B cell (primary cell): Measurements from ENCODE around the gene UTS2R. TPM values are rescaled to one million over a fixed set of nuclear protein-coding genes. Genes with fewer than 3 reads are reported as not detected.

Experiments
- ATAC-seq: fragments of 200-7000 bp; cut with Tn5 transposase; one replicate; pipeline ENCODE4 v1.10.0; 2021; ENCODE audit warnings: low read depth, mild to moderate bottlenecking, moderate number of reproducible peaks, moderate library complexity
- CTCF ChIA-PET: fragments of 350-600 bp; sonication (Branson Sonifier 250); formaldehyde crosslinking; loops from one replicate; lab custom pipeline; 2021; ENCODE audit warnings: antibody characterized with exemption, inconsistent platforms; lab: Charles Lee
- POLR2A ChIA-PET: fragments of 350-600 bp; sonication (Branson Sonifier 250); formaldehyde crosslinking; loops from one replicate; lab custom pipeline; 2021; ENCODE audit warnings: antibody characterized with exemption; lab: Charles Lee
- DNase-seq: peaks from one replicate; pipeline ENCODE4 v3.0.0; 2013
- H2AFZ ChIP-seq: 2 replicates; pipeline ENCODE4 v1.6.1; 2012; ENCODE audit warnings: mild to moderate bottlenecking, low read depth, low read length; ENCODE audit not compliant: insufficient read depth, poor library complexity, severe bottlenecking
- H3K27ac ChIP-seq, 2 donors: 1 replicate in 1 of 2; 2 replicates in 1 of 2; pipeline ENCODE4 v1.5.1; 2012 to 2013; ENCODE audit warnings: low read length in 2 of 2, mild to moderate bottlenecking in 2 of 2, moderate library complexity in 1 of 2
- H3K27me3 ChIP-seq, 4 experiments: fragments of 200-600 bp in 1 of 4; sonication (generic) in 1 of 4; replicated peaks in 1 of 4; 1 replicate in 2 of 4; 2 replicates in 2 of 4; pipeline versions ENCODE4 v1.6.1 to v1.7.0; 2013 to 2016; ENCODE audit warnings: low read length in 3 of 4, mild to moderate bottlenecking in 2 of 4, mixed read lengths in 1 of 4, moderate library complexity in 1 of 4; ENCODE audit not compliant: insufficient read depth in 4 of 4, control insufficient read depth in 3 of 4; ENCODE audit errors: control extremely low read depth in 1 of 4
- H3K36me3 ChIP-seq, 2 experiments: replicated peaks in 1 of 2; 1 replicate in 1 of 2; 2 replicates in 1 of 2; pipeline versions ENCODE4 v1.6.1 to v1.7.1; 2013; ENCODE audit warnings: low read length in 1 of 2; ENCODE audit not compliant: insufficient read depth in 2 of 2, control insufficient read depth in 1 of 2; ENCODE audit errors: control extremely low read depth in 1 of 2, extremely low read depth in 1 of 2
- H3K4me1 ChIP-seq, 2 donors: fragments of 200-600 bp in 1 of 2; sonication (generic) in 1 of 2; 1 replicate in 1 of 2; 2 replicates in 1 of 2; pipeline versions ENCODE4 v1.5.1 to v1.6.1; 2013 to 2017; ENCODE audit warnings: low read length in 2 of 2; ENCODE audit not compliant: control insufficient read depth in 2 of 2, insufficient read depth in 2 of 2
- H3K4me2 ChIP-seq: replicated peaks from 2 replicates; pipeline ENCODE3; 2012; ENCODE audit warnings: mild to moderate bottlenecking, low read depth, low read length; ENCODE audit not compliant: poor library complexity, severe bottlenecking
- H3K4me3 ChIP-seq, 5 experiments: fragments of 200-600 bp in 1 of 5; sonication (generic) in 1 of 5; 1 replicate in 3 of 5; 2 replicates in 2 of 5; pipeline versions ENCODE4 v1.5.1 to v1.7.0; 2011 to 2016; ENCODE audit warnings: low read length in 4 of 5, mild to moderate bottlenecking in 4 of 5, low read depth in 2 of 5, control low read depth in 1 of 5, moderate library complexity in 1 of 5; ENCODE audit not compliant: insufficient read depth in 1 of 5; ENCODE audit errors: control extremely low read depth in 1 of 5, extremely low read depth in 1 of 5
- H3K79me2 ChIP-seq: fragments of 200-600 bp; sonication (generic); one replicate; pipeline ENCODE4 v1.6.0; 2016; ENCODE audit warnings: low read length; ENCODE audit not compliant: control insufficient read depth, insufficient read depth
- H3K9ac ChIP-seq: fragments of 200-600 bp; sonication (generic); 2 replicates; pipeline ENCODE4 v1.6.1; 2017; ENCODE audit warnings: mild to moderate bottlenecking, low read length, moderate library complexity
- H3K9me3 ChIP-seq, 3 donors: one replicate each; pipeline versions ENCODE4 v1.6.1 to v1.7.1; 2013; ENCODE audit warnings: low read length in 2 of 3; ENCODE audit not compliant: control insufficient read depth in 2 of 3, insufficient read depth in 1 of 3; ENCODE audit errors: control extremely low read depth in 1 of 3
- H4K20me1 ChIP-seq: 2 replicates; pipeline ENCODE4 v1.6.0; 2012; ENCODE audit warnings: mild to moderate bottlenecking, low read length; ENCODE audit not compliant: insufficient read depth, control insufficient read depth, poor library complexity, severe bottlenecking
- H3K27ac Mint-ChIP-seq: one replicate; pipeline ENCODE4 v1.8.0; 2021; ENCODE audit warnings: mixed read lengths
- H3K27me3 Mint-ChIP-seq: one replicate; pipeline ENCODE4 v1.8.0; 2021; ENCODE audit warnings: mixed read lengths
- H3K4me1 Mint-ChIP-seq: one replicate; pipeline ENCODE4 v1.8.0; 2021; ENCODE audit warnings: mixed read lengths
- H3K4me3 Mint-ChIP-seq: one replicate; pipeline ENCODE4 v1.8.0; 2021; ENCODE audit warnings: mixed read lengths
- H3K9me3 Mint-ChIP-seq: one replicate; pipeline ENCODE4 v1.8.0; 2022; ENCODE audit warnings: mixed read lengths; ENCODE audit not compliant: insufficient read depth
- EZH2 ChIP-seq: IDR thresholded peaks from 2 replicates; pipeline ENCODE4 v1.6.1; 2012; ENCODE audit warnings: borderline replicate concordance, low read depth, mild to moderate bottlenecking, moderate library complexity, low read length; ENCODE audit not compliant: insufficient read depth, poor library complexity, severe bottlenecking
- WGBS: methylation state at CpG from one replicate; pipeline ENCODE4 v1.1.5; 2013; ENCODE audit warnings: missing lambda C conversion rate; ENCODE audit not compliant: insufficient coverage; 5-methylcytosine and 5-hydroxymethylcytosine counted together
- intact Hi-C: fragments of 100-400 bp; cut with micrococcal nuclease; formaldehyde crosslinking; loops from one replicate; pipeline ENCODE4 v1.10.0; 2022
- polyA plus RNA-seq: library from polyadenylated mRNA; depleted of rRNA; stranded (reverse); fragments of >200 nt; gene quantifications from 2 replicates; pipeline ENCODE4 v1.2.3, GENCODE V29; 2012
- total RNA-seq, 2 donors: library from RNA; stranded (reverse); fragments of 120-200 nt in 1 of 2; gene quantifications; 1 replicate in 1 of 2; 2 replicates in 1 of 2; pipeline versions ENCODE4 v1.2.3 to v1.2.4, GENCODE V29; 2013 to 2022
- TF ChIP-seq, protein P1 (sequence below): fragments of 200-600 bp; IDR thresholded peaks from one replicate; pipeline ENCODE4 v1.8.0; 2022; ENCODE audit warnings: antibody characterized with exemption, mild to moderate bottlenecking

Gene UTS2R
- total and polyA plus RNA-seq, 2 donors (not counting 1 experiment from before 2014, with no cell fraction given) = 0.86 TPM; not detected in 1

GRCh38 chr17:82325286-82326180 is 46.0 kb upstream of the UTS2R start:
- Mint-ChIP-seq H3K4me3 (no peak overlapping the region), H3K9me3 (no peaks in the 10 kb centered on the region), H3K27ac (no peak overlapping the region), H3K27me3 (peaks cover 6% of the 10 kb centered on the region), H3K4me1 (peaks cover 3% of the 10 kb centered on the region)
- Histone ChIP-seq H3K4me1 (peaks cover 8 to 9% of the 10 kb centered on the region in 2 donors), H3K4me2 (no peak overlapping the region), H2AFZ (no peak overlapping the region), H3K4me3 (no peak overlapping the region), H3K79me2 (no peaks in the 10 kb centered on the region), H4K20me1 (no peaks in the 10 kb centered on the region), H3K36me3 (no peaks in the 10 kb centered on the region), H3K27me3 (peaks cover 0 to 47% (median 12%) of the 10 kb centered on the region in 4 experiments), H3K27ac (no peak overlapping the region), H3K9me3 (peaks cover 0 to 8% (median 0%) of the 10 kb centered on the region in 3 donors), H3K9ac (no peak overlapping the region)
- ATAC-seq (no peak), DNase-seq (no peak)
- ChIA-PET CTCF (interaction anchor here (1.4 to 6.7 kb wide), 2 partner anchors 22 to 89 kb away, joined by 4 to 53 read pairs; no protein-coding TSS in a partner anchor), POLR2A (interaction anchor here (0.7 kb wide), 1 partner anchor 20 kb away, joined by 5 read pairs; no protein-coding TSS in a partner anchor)
- 89% methylated on average over 26 of the region's 30 CpGs for WGBS
- intact Hi-C loops = no loop called here
- TF ChIP-seq EZH2 = no peak
- TF ChIP-seq, protein P1, sequence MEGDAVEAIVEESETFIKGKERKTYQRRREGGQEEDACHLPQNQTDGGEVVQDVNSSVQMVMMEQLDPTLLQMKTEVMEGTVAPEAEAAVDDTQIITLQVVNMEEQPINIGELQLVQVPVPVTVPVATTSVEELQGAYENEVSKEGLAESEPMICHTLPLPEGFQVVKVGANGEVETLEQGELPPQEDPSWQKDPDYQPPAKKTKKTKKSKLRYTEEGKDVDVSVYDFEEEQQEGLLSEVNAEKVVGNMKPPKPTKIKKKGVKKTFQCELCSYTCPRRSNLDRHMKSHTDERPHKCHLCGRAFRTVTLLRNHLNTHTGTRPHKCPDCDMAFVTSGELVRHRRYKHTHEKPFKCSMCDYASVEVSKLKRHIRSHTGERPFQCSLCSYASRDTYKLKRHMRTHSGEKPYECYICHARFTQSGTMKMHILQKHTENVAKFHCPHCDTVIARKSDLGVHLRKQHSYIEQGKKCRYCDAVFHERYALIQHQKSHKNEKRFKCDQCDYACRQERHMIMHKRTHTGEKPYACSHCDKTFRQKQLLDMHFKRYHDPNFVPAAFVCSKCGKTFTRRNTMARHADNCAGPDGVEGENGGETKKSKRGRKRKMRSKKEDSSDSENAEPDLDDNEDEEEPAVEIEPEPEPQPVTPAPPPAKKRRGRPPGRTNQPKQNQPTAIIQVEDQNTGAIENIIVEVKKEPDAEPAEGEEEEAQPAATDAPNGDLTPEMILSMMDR = no peak

DNA sequence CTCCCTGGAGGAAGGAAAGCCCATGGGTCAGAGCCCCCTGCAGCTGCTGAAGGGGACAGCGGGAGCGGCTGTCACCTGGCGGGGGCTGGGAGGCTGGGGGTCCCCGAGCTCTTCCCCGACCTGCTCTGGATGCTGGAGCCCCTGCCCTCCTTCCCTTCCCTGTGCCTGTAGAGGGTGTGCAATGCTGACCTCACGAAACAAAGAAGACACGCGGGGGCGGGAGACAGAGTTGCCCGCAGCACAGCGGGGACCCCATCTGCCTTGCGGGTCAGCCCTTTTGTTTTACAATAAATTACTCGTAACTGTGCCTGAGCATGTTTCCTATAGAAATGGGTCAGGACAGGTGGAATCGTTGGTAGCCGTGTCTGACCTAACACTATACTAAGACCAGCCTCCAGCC is 44.3 kb upstream of the UTS2R start:
- TF ChIP-seq EZH2 = no peak
- TF ChIP-seq, protein P1 = no peak
- H3K4me1 Mint-ChIP-seq = peaks cover 2% of the 10 kb centered on the region
- no peak overlapping the region for H3K9ac ChIP-seq
- no peak overlapping the region for H3K4me3 ChIP-seq
- H3K9me3 Mint-ChIP-seq = no peaks in the 10 kb centered on the region
- no peaks in the 10 kb centered on the region for H3K36me3 ChIP-seq
- H3K27ac Mint-ChIP-seq = no peak overlapping the region
- POLR2A ChIA-PET = no interaction called here
- H3K9me3 ChIP-seq = peaks cover 0 to 11% (median 0%) of the 10 kb centered on the region in 3 donors
- H3K4me3 Mint-ChIP-seq = no peak overlapping the region
- H3K79me2 ChIP-seq = no peaks in the 10 kb centered on the region
- intact Hi-C loops = no loop called here
- 97% methylated on average over 11 of the region's 15 CpGs for WGBS
- peaks cover 0 to 55% (median 17%) of the 10 kb centered on the region in 4 experiments for H3K27me3 ChIP-seq
- H3K27me3 Mint-ChIP-seq = peaks cover 6% of the 10 kb centered on the region
- H4K20me1 ChIP-seq = no peaks in the 10 kb centered on the region
- ATAC-seq = no peak
- no peak overlapping the region for H3K4me2 ChIP-seq
- no peak overlapping the region for H3K27ac ChIP-seq
- CTCF ChIA-PET = interaction anchor here (1.3 to 6.7 kb wide), 2 partner anchors 90 to 121 kb away, joined by 4 to 53 read pairs; no protein-coding TSS in a partner anchor
- no peak for DNase-seq
- no peak overlapping the region for H2AFZ ChIP-seq
- peaks cover 3 to 4% of the 10 kb centered on the region in 2 donors for H3K4me1 ChIP-seq
